ENCODE results near the gene MRPL36.

The MRPL36 gene

GRCh38 chr5:1788200-1788599, 11.4 kb downstream of the MRPL36 start:
- Mint-ChIP-seq H3K27ac (no peak overlapping the region), H3K27me3 (no peaks in the 10 kb centered on the region), H3K4me3 (no peak overlapping the region), H3K4me1 (peaks cover 65% of the 10 kb centered on the region), H3K36me3 (ENCODE audit: low read depth) (no peaks in the 10 kb centered on the region), H3K9me3 (no peaks in the 10 kb centered on the region)
- DNase-seq (no peak), ATAC-seq (no peak)

- Mint-ChIP-seq H3K4me3 (no peak overlapping the region), H3K27me3 (no peaks in the 10 kb centered on the region), H3K27ac (no peak overlapping the region), H3K4me1 (peaks cover 64% of the 10 kb centered on the region), H3K9me3 (no peaks in the 10 kb centered on the region), H3K36me3 (ENCODE audit: low read depth) (no peaks in the 10 kb centered on the region)
- no peak for ATAC-seq
- no peak for DNase-seq
Measured at GRCh38 chr5:1787472-1788047, 12.1 kb downstream of the MRPL36 start.

GRCh38 chr5:1786621-1787471, 12.8 kb downstream of the MRPL36 start:
- no peaks in the 10 kb centered on the region for H3K9me3 Mint-ChIP-seq
- H3K4me1 Mint-ChIP-seq = peaks cover 58% of the 10 kb centered on the region
- H3K4me3 Mint-ChIP-seq = no peak overlapping the region
- DNase-seq (no peak), ATAC-seq (no peak)
- no peak overlapping the region for H3K27ac Mint-ChIP-seq
- H3K36me3 Mint-ChIP-seq (ENCODE audit: low read depth) = no peaks in the 10 kb centered on the region
- no peaks in the 10 kb centered on the region for H3K27me3 Mint-ChIP-seq

GRCh38 chr5:1785984-1786383, 13.7 kb downstream of the MRPL36 start:
- DNase-seq (no peak), ATAC-seq (no peak)
- Mint-ChIP-seq H3K9me3 (no peaks in the 10 kb centered on the region), H3K4me3 (no peak overlapping the region), H3K36me3 (ENCODE audit: low read depth) (no peaks in the 10 kb centered on the region), H3K4me1 (peaks cover 49% of the 10 kb centered on the region), H3K27ac (no peak overlapping the region), H3K27me3 (no peaks in the 10 kb centered on the region)

GRCh38 chr5:1785062-1785461, 14.6 kb downstream of the MRPL36 start:
- Mint-ChIP-seq H3K36me3 (ENCODE audit: low read depth) (no peaks in the 10 kb centered on the region), H3K27me3 (no peaks in the 10 kb centered on the region)
- no peak for ATAC-seq

GRCh38 chr5:1784197-1785050, 15.2 kb downstream of the MRPL36 start:
- ATAC-seq = no peak
- H3K9me3 Mint-ChIP-seq = no peaks in the 10 kb centered on the region

More at GRCh38 chr5:1785062-1785461, 14.6 kb downstream of the MRPL36 start:
- DNase-seq = no peak
- H3K9me3 Mint-ChIP-seq = no peaks in the 10 kb centered on the region
- H3K4me3 Mint-ChIP-seq = no peak overlapping the region
- no peak overlapping the region for H3K27ac Mint-ChIP-seq
- H3K4me1 Mint-ChIP-seq = peaks cover 41% of the 10 kb centered on the region

GRCh38 chr5:1783216-1783554, 16.5 kb downstream of the MRPL36 start:
- no peaks in the 10 kb centered on the region for H3K27me3 Mint-ChIP-seq
- peaks cover 22% of the 10 kb centered on the region for H3K4me1 Mint-ChIP-seq
- H3K9me3 Mint-ChIP-seq = no peaks in the 10 kb centered on the region
- H3K4me3 Mint-ChIP-seq = no peak overlapping the region
- peak; percentile 78 for ATAC-seq
- no peak overlapping the region for H3K27ac Mint-ChIP-seq
- DNase-seq = no peak
- H3K36me3 Mint-ChIP-seq (ENCODE audit: low read depth) = no peaks in the 10 kb centered on the region

More at GRCh38 chr5:1784197-1785050, 15.2 kb downstream of the MRPL36 start:
- peaks cover 34% of the 10 kb centered on the region for H3K4me1 Mint-ChIP-seq
- H3K4me3 Mint-ChIP-seq = no peak overlapping the region
- H3K27ac Mint-ChIP-seq = no peak overlapping the region
- H3K36me3 Mint-ChIP-seq (ENCODE audit: low read depth) = no peaks in the 10 kb centered on the region
- no peaks in the 10 kb centered on the region for H3K27me3 Mint-ChIP-seq
- DNase-seq = no peak

GRCh38 chr5:1782385-1783215, 17.0 kb downstream of the MRPL36 start:
- peak; percentile 11 for ATAC-seq
- Mint-ChIP-seq H3K27me3 (no peaks in the 10 kb centered on the region), H3K9me3 (no peaks in the 10 kb centered on the region), H3K4me3 (no peak overlapping the region), H3K4me1 (peaks cover 17% of the 10 kb centered on the region), H3K27ac (no peak overlapping the region), H3K36me3 (ENCODE audit: low read depth) (no peaks in the 10 kb centered on the region)
- no peak for DNase-seq

- H3K27ac Mint-ChIP-seq = no peak overlapping the region
- ATAC-seq (no peak), DNase-seq (no peak)
- no peaks in the 10 kb centered on the region for H3K36me3 Mint-ChIP-seq (ENCODE audit: low read depth)
- H3K4me3 Mint-ChIP-seq = no peak overlapping the region
- H3K9me3 Mint-ChIP-seq = no peaks in the 10 kb centered on the region
- H3K4me1 Mint-ChIP-seq = peaks cover 17% of the 10 kb centered on the region
- no peaks in the 10 kb centered on the region for H3K27me3 Mint-ChIP-seq
Measured at GRCh38 chr5:1781726-1782384, 17.8 kb downstream of the MRPL36 start.

GRCh38 chr5:1781107-1781506, 18.5 kb downstream of the MRPL36 start:
- H3K4me3 Mint-ChIP-seq = no peak overlapping the region
- H3K9me3 Mint-ChIP-seq = no peaks in the 10 kb centered on the region
- no peak for ATAC-seq
- no peak for DNase-seq
- H3K27me3 Mint-ChIP-seq = no peaks in the 10 kb centered on the region
- no peaks in the 10 kb centered on the region for H3K36me3 Mint-ChIP-seq (ENCODE audit: low read depth)
- peaks cover 17% of the 10 kb centered on the region for H3K4me1 Mint-ChIP-seq
- H3K27ac Mint-ChIP-seq = no peak overlapping the region

GRCh38 chr5:1780614-1780930, 19.1 kb downstream of the MRPL36 start:
- ATAC-seq (no peak), DNase-seq (no peak)
- Mint-ChIP-seq H3K4me3 (no peak overlapping the region), H3K9me3 (no peaks in the 10 kb centered on the region), H3K27ac (no peak overlapping the region), H3K27me3 (no peaks in the 10 kb centered on the region), H3K4me1 (peaks cover 15% of the 10 kb centered on the region), H3K36me3 (ENCODE audit: low read depth) (no peaks in the 10 kb centered on the region)

- H3K27ac Mint-ChIP-seq = no peak overlapping the region
- H3K36me3 Mint-ChIP-seq (ENCODE audit: low read depth) = no peaks in the 10 kb centered on the region
- peaks cover 14% of the 10 kb centered on the region for H3K4me1 Mint-ChIP-seq
- no peaks in the 10 kb centered on the region for H3K9me3 Mint-ChIP-seq
- H3K4me3 Mint-ChIP-seq = no peak overlapping the region
- ATAC-seq (no peak), DNase-seq (no peak)
- no peaks in the 10 kb centered on the region for H3K27me3 Mint-ChIP-seq
Measured at GRCh38 chr5:1779782-1780613, 19.6 kb downstream of the MRPL36 start.

- Mint-ChIP-seq H3K36me3 (ENCODE audit: low read depth) (no peaks in the 10 kb centered on the region), H3K9me3 (no peaks in the 10 kb centered on the region), H3K27ac (no peak overlapping the region), H3K4me3 (no peak overlapping the region), H3K27me3 (no peaks in the 10 kb centered on the region), H3K4me1 (peaks cover 9% of the 10 kb centered on the region)
- ATAC-seq = no peak
- DNase-seq = no peak
Measured at GRCh38 chr5:1779021-1779680, 20.5 kb downstream of the MRPL36 start.
